Endothelial cell of umbilical vein (primary cell): ENCODE measurements around the gene ATAD2B. TPM values are rescaled to one million over a fixed set of nuclear protein-coding genes. Genes with fewer than 3 reads are reported as not detected.

Source experiments
- BruUV-seq: library from RNA; stranded (reverse); fragments of 400-500 nt; replicated peaks from 2 replicates; lab custom pipeline; 2021; lab: Mats Ljungman, UMichigan
- CTCF ChIA-PET: fragments of 300-600, 350-600 bp; sonication (Branson Sonifier 250); formaldehyde crosslinking; loops from one replicate; lab custom pipeline; 2021; ENCODE audit warnings: antibody characterized with exemption, inconsistent platforms; lab: Charles Lee
- POLR2A ChIA-PET: fragments of 300-600, 350-600 bp; sonication (Branson Sonifier 250); formaldehyde crosslinking; loops from one replicate; lab custom pipeline; 2021; ENCODE audit warnings: antibody characterized with exemption, inconsistent platforms; lab: Charles Lee
- DNase-seq: peaks from one replicate; pipeline ENCODE4 v3.0.0-alpha.2; 2011; ENCODE audit warnings: low read depth, low spot score
- FAIRE-seq: peaks from 2 replicates; lab custom pipeline; 2011; peaks lifted over from hg19 to GRCh38; lab: Jason Lieb, UNC
- H2AFZ ChIP-seq: 2 replicates; pipeline ENCODE4 v1.6.0; 2012; ENCODE audit warnings: low read depth, low read length, control low read depth, inconsistent platforms
- H3K27ac ChIP-seq: 2 replicates; pipeline ENCODE4 v1.5.1; 2011; ENCODE audit warnings: low read depth, mild to moderate bottlenecking, control low read depth, low read length, moderate library complexity; ENCODE audit not compliant: insufficient read depth
- H3K27me3 ChIP-seq, 2 experiments: 2 replicates each; pipeline versions ENCODE4 v1.6.0 to v1.6.1; 2011; ENCODE audit warnings: low read length in 2 of 2, mixed read lengths in 1 of 2; ENCODE audit not compliant: control insufficient read depth in 2 of 2, insufficient read depth in 2 of 2
- H3K36me3 ChIP-seq, 2 experiments: 2 replicates in 1 of 2; 3 replicates in 1 of 2; pipeline ENCODE4 v1.5.1; 2011; ENCODE audit warnings: low read length in 2 of 2, mild to moderate bottlenecking in 1 of 2, moderate library complexity in 1 of 2; ENCODE audit not compliant: control insufficient read depth in 2 of 2, insufficient read depth in 2 of 2; ENCODE audit errors: extremely low read depth in 1 of 2
- H3K4me1 ChIP-seq: 3 replicates; pipeline ENCODE4 v1.5.1; 2011; ENCODE audit warnings: mild to moderate bottlenecking, low read length; ENCODE audit not compliant: control insufficient read depth, insufficient read depth; ENCODE audit errors: extremely low read depth
- H3K4me2 ChIP-seq: 2 replicates; pipeline ENCODE4 v1.6.1; 2011; ENCODE audit warnings: low read length, control low read depth, mixed read lengths; ENCODE audit not compliant: insufficient read depth
- H3K4me3 ChIP-seq, 3 experiments: fragments of 200-600 bp in 1 of 3; sonication (generic), shearing (Covaris generic) in 1 of 3; replicated peaks in 1 of 3; 2 replicates each; pipeline ENCODE4 v1.5.1; 2011 to 2016; ENCODE audit warnings: control low read depth in 3 of 3, low read length in 3 of 3, mild to moderate bottlenecking in 2 of 3, inconsistent platforms in 1 of 3, low read depth in 1 of 3, moderate library complexity in 1 of 3; ENCODE audit not compliant: insufficient read depth in 1 of 3
- H3K79me2 ChIP-seq: 2 replicates; pipeline ENCODE4 v1.6.0; 2012; ENCODE audit warnings: low read length, inconsistent platforms; ENCODE audit not compliant: control insufficient read depth, insufficient read depth
- H3K9ac ChIP-seq: replicated peaks from 2 replicates; pipeline ENCODE3; 2011; ENCODE audit warnings: low read length, control low read depth; ENCODE audit not compliant: insufficient read depth; ENCODE audit errors: extremely low read depth
- H3K9me1 ChIP-seq: replicated peaks from 3 replicates; pipeline ENCODE4 v1.6.0; 2011; ENCODE audit warnings: mild to moderate bottlenecking, low read length; ENCODE audit not compliant: control insufficient read depth, insufficient read depth; ENCODE audit errors: extremely low read depth
- H3K9me3 ChIP-seq: replicated peaks from 2 replicates; pipeline ENCODE4 v1.5.1; 2012; ENCODE audit warnings: low read length, inconsistent platforms; ENCODE audit not compliant: control insufficient read depth, insufficient read depth
- H4K20me1 ChIP-seq: replicated peaks from 2 replicates; pipeline ENCODE3; 2011; ENCODE audit warnings: mild to moderate bottlenecking, low read length; ENCODE audit not compliant: control insufficient read depth, insufficient read depth; ENCODE audit errors: extremely low read depth
- EZH2 ChIP-seq: IDR thresholded peaks from 2 replicates; pipeline ENCODE4 v1.6.1; 2012; ENCODE audit warnings: borderline replicate concordance, low read depth, mild to moderate bottlenecking, moderate library complexity, low read length, inconsistent platforms; ENCODE audit not compliant: severe bottlenecking
- FOS ChIP-seq: IDR thresholded peaks from 2 replicates; pipeline ENCODE4 v1.6.1; 2011; ENCODE audit warnings: mild to moderate bottlenecking, low read length, moderate library complexity, borderline replicate concordance; ENCODE audit not compliant: insufficient read depth
- GATA2 ChIP-seq: IDR thresholded peaks from 2 replicates; pipeline ENCODE4 v1.7.0; 2011; ENCODE audit warnings: low read depth, mild to moderate bottlenecking, moderate library complexity, mixed read lengths, low read length; ENCODE audit not compliant: insufficient read length, insufficient read depth
- JUN ChIP-seq: IDR thresholded peaks from 2 replicates; pipeline ENCODE4 v1.6.1; 2011; ENCODE audit warnings: borderline replicate concordance, low read depth; ENCODE audit not compliant: insufficient read length, insufficient read depth
- MYC ChIP-seq: IDR thresholded peaks from one replicate; pipeline ENCODE4 v1.6.1; 2011; ENCODE audit warnings: mild to moderate bottlenecking, low read depth, low read length
- POLR2A ChIP-seq: IDR thresholded peaks from 2 replicates; pipeline ENCODE4 v1.6.1; 2012; ENCODE audit warnings: low read depth, mild to moderate bottlenecking, control low read depth, low read length
- POLR2AphosphoS5 ChIP-seq: IDR thresholded peaks from 2 replicates; pipeline ENCODE4 v1.6.1; 2012; ENCODE audit warnings: low read depth, mild to moderate bottlenecking, control low read depth, low read length, moderate library complexity; ENCODE audit not compliant: insufficient read depth
- dilution Hi-C: fragments of 300-500 bp; cut with MboI; formaldehyde crosslinking; loops from one replicate; pipeline ENCODE4 v1.15.0; 2019; ENCODE audit warnings: low sequenced_read_pairs; ENCODE audit not compliant: extremely low pct_ligation_motif_present
- intact Hi-C: fragments of 100-400 bp; cut with micrococcal nuclease; formaldehyde crosslinking; loops from one replicate; pipeline ENCODE4 v1.10.0; 2022
- polyA plus RNA-seq, 4 experiments: library from polyadenylated mRNA; depleted of rRNA in 3 of 4; stranded (reverse) in 3 of 4; unstranded in 1 of 4; fragments of >200 nt; gene quantifications; 2 replicates each; pipeline versions ENCODE4 v1.2.1 to v1.2.3, GENCODE V29; 2011 to 2012; ENCODE audit warnings: missing spikeins in 1 of 4
- total RNA-seq: library from RNA; stranded (reverse); gene quantifications from 2 replicates; pipeline ENCODE4 v1.2.3, GENCODE V29; 2021
- TF ChIP-seq, protein P1 (sequence below), 2 donors: IDR thresholded peaks; 1 replicate in 1 of 2; 2 replicates in 1 of 2; pipeline ENCODE4 v1.5.1; 2011; ENCODE audit warnings: low read length in 2 of 2, mild to moderate bottlenecking in 2 of 2, moderate library complexity in 2 of 2, control low read depth in 1 of 2, inconsistent platforms in 1 of 2, low read depth in 1 of 2; ENCODE audit not compliant: insufficient read depth in 1 of 2; ENCODE audit errors: extremely low read depth in 1 of 2
- TF ChIP-seq, protein P2 (sequence below): IDR thresholded peaks from 2 replicates; pipeline ENCODE4 v1.6.1; 2011; ENCODE audit not compliant: insufficient read depth, insufficient read length

Gene ATAD2B
- total and polyA plus RNA-seq, 2 donors (not counting 3 experiments of a cell fraction or from before 2014, with no cell fraction given), result 2.5 to 19.1 TPM

DNA sequence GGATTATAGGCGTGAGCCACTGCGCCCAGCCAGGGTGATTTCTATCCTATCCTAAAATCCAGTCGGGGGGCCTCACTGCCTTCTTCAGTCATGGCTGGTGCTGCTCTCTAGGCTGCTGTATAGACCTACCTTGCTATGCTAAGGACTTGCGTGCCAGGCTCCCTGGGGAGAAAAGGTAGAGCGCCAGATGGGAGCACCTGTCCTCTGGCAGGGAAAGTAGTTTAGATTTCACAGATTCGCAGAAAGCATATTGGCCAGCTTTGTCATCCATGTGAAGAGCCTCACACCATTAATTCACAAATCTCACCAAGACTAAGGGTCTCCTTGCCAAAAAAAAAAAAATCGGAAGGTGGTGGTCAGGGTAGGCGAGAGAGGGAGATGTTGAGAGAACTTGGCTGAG, 217.6 kb downstream of the ATAD2B start:
- no peaks in the 10 kb centered on the region for H3K79me2 ChIP-seq
- no peaks in the 10 kb centered on the region for H3K27me3 ChIP-seq
- H3K9ac ChIP-seq, result no peak overlapping the region
- DNase-seq, result no peak
- intact Hi-C loops, result no loop called here
- dilution Hi-C loops, result no loop called here
- POLR2A ChIA-PET, result no interaction called here
- no peak overlapping the region for H3K4me3 ChIP-seq
- H3K9me3 ChIP-seq, result no peaks in the 10 kb centered on the region
- no peaks in the 10 kb centered on the region for H3K9me1 ChIP-seq
- peaks cover 0 to 8% of the 10 kb centered on the region in 2 experiments for H3K36me3 ChIP-seq
- H2AFZ ChIP-seq, result no peak overlapping the region
- CTCF ChIA-PET, result no interaction called here
- H3K4me1 ChIP-seq, result no peaks in the 10 kb centered on the region
- FAIRE-seq, result no peak
- H3K4me2 ChIP-seq, result no peak overlapping the region
- no peak for TF ChIP-seq POLR2A
- TF ChIP-seq, protein P1, sequence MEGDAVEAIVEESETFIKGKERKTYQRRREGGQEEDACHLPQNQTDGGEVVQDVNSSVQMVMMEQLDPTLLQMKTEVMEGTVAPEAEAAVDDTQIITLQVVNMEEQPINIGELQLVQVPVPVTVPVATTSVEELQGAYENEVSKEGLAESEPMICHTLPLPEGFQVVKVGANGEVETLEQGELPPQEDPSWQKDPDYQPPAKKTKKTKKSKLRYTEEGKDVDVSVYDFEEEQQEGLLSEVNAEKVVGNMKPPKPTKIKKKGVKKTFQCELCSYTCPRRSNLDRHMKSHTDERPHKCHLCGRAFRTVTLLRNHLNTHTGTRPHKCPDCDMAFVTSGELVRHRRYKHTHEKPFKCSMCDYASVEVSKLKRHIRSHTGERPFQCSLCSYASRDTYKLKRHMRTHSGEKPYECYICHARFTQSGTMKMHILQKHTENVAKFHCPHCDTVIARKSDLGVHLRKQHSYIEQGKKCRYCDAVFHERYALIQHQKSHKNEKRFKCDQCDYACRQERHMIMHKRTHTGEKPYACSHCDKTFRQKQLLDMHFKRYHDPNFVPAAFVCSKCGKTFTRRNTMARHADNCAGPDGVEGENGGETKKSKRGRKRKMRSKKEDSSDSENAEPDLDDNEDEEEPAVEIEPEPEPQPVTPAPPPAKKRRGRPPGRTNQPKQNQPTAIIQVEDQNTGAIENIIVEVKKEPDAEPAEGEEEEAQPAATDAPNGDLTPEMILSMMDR (IDR thresholded peaks at IDR 0.05; ENCODE audit: extremely low read depth in 1 of 2, insufficient read depth in 1 of 2, low read depth in 1 of 2, low read length in 2 of 2), result no peak
- TF ChIP-seq EZH2, result no peak
- TF ChIP-seq POLR2AphosphoS5, result no peak
- TF ChIP-seq MYC, result no peak
- TF ChIP-seq FOS, result no peak
- no peak for TF ChIP-seq GATA2
- no peak for TF ChIP-seq JUN
- TF ChIP-seq, protein P2, sequence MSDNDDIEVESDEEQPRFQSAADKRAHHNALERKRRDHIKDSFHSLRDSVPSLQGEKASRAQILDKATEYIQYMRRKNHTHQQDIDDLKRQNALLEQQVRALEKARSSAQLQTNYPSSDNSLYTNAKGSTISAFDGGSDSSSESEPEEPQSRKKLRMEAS, result no peak
- no peaks in the 10 kb centered on the region for H4K20me1 ChIP-seq
- no peak overlapping the region for H3K27ac ChIP-seq
- no TSS peak for BruUV-seq
